NCI-H446 (cell line): Measurements from ENCODE around the gene MIB1.
"Not testable (repeated sequence)": the region's sequence is repeated elsewhere in the genome, so short reads cannot be mapped to it uniquely, and the experiment has no call there.

ENCODE experiments used
- DNase-seq, 2 experiments: peaks; one replicate each; lab custom pipeline; 2025; lab: John Stamatoyannopoulos, UW

The MIB1 gene

GRCh38 chr18:21740538-21741311, at the start of gene MIB1:
MIB1 (plus strand) TSS chr18:21740792; CDS start chr18:21741584, 792 bp downstream.
- DNase-seq = peak; percentile 92 to 97

- DNase-seq = no peak
These were observed 47.3 kb upstream of the MIB1 start for GRCh38 chr18:21693322-21693721.

DNA sequence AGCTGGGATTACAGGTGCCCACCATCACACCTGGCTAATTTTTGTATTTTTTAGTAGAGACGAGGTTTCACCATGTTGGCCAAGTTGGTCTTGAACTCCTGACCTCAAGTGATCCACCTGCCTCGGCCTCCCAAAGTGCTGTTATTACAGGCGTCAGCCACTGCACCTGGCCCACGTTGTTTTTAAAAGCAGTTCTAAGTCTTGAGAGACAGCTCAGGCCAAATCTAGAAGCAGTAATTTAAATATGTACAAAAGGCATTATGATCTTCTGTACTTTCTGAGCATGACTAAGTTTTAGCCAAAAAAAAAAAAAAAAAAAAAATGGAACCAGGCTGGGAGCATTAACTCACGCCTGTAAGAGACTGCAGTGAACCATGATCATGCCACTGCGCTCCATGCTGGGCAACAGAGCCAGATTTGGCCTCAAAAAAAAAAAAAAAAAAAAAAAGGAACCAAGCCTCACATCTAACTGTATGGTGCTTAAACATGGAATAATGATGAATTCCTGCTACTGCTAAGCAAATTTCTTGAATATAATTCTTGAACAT, 40.0 kb upstream of the MIB1 start:
- no peak for DNase-seq

DNA sequence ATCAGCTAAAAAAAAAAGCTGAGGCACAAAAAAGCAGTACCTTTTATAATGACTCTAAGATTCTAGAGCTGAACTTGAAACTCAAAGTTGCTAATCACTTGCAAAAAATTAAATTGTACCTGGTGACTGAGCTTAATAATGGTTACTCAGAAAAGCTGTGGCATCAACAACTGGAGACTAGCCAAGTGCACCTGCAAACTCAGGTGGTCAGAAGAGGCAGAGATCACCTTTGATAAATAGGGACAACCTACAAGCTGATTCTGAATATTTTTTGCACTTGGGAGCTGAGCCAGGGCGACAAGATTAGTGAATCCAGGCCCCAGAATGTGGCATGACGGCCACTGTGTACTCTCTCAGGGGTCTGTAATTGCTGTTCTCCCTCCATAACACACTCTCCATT, 39.0 kb upstream of the MIB1 start:
- DNase-seq = no peak

GRCh38 chr18:21702602-21703001, 38.0 kb upstream of the MIB1 start:
- DNase-seq = no peak

DNA sequence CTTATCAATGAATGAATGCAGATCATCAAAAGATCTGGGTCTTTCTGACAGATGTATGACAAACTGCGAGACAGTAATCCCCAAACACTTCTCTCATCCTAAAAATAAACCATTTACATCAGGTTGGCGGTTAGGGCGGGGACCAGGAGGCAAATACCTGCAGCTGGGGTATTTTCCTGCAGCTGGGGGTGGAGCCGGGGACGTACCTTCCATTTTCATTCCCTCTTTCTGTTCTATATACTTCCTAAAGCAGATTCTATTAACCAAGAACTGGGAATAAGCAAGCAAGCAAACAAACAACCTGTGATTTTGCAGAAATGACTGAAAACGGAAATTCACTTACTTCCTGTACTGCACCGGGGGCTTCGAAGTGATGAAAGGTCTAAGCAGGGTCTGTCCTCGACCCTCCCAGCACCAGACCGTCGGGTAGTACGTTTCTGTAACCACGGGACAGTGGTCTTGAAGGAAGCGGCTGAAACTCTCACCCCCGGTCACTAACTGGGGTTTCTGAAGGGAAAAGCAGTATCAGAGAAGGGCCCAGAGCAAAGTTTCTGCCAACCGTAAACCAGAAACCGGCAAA, 37.3 kb upstream of the MIB1 start:
- no peak for DNase-seq

DNA sequence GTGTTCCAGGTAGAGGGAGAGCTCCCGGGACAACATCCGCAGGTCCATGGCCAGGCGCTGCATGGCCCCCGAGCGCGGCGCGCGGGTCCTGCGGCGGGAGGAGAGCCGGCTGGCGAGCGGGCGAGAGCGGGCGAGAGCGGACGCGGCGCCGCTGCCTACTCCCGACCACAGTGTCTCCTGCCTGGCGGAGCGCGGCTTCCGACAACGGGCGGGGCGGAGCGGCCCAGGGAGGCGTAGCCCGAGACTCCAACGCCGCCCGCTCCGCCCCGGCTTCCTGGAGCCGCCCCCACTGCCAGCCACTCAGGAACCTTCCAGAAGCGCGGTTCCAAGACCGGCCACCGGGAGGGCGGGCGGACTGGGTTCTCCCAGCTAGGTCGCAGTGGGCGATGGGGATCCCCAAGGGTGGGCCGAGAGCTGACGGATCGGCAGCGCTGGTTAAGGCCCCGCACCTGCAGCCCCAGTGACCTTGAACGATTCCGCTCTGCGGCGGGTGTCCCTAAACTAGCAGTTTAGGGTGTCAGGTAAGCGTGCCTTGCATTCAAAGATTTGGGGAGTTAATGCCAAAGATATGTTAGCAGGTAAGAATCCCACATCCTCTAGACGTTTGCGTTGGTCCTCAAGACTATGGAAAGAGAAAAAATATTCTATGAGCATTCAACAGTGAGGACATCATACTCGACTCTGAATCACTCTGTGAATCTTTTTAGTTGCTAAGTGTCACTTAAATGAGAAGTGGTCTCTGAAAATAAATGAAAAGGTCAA, 35.8 kb upstream of the MIB1 start, which contains the start of gene ABHD3:
ABHD3 (minus strand) TSS at position 172 of the 762 bp plus-strand sequence; CDS start at position 63, 109 bp downstream.
- peak; percentile 80 to 89 for DNase-seq

DNA sequence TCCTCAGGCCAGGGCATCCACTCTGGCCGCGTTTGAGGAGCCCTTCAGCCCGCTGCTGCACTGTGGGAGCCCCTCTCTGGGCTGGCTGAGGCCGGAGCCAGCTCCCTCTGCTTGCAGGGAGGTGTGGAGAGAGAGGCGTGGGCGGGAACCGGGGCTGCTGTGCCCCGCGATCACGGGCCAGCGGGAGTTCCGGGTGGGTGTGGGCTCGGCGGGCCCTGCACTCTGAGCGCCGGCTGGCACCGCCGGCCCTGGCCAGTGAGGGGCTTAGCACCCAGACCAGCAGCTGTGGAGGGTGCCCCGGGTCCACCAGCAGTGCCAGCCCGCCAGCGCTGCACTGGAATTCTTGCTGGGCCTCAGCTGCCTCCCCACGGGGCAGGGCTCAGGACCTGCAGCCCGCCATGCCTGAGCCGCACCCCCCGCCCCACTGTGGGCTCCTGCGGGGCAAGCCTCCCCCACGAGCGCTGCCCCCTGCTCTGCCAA, 34.2 kb upstream of the MIB1 start:
- DNase-seq = no peak

DNA sequence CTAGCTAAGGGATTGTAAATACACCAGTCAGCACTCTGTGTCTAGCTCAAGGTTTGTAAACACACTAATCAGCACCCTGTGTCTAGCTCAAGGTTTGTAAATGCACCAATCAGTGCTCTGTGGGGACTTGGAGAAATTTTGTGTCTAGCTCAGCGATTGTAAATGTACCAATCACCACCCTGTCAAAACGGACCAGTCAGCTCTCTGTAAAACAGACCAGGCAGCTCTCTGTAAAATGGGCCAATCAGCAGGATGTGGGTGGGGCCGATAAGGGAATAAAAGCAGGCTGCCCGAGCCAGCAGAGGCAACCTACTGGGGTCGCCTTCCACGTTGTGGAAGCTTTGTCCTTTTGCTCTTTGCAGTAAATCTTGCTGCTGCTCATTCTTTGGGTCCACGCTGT, 33.5 kb upstream of the MIB1 start:
- DNase-seq = not testable (repeated sequence)

- DNase-seq = no peak
These were observed 26.1 kb upstream of the MIB1 start for GRCh38 chr18:21714474-21714873.

DNA sequence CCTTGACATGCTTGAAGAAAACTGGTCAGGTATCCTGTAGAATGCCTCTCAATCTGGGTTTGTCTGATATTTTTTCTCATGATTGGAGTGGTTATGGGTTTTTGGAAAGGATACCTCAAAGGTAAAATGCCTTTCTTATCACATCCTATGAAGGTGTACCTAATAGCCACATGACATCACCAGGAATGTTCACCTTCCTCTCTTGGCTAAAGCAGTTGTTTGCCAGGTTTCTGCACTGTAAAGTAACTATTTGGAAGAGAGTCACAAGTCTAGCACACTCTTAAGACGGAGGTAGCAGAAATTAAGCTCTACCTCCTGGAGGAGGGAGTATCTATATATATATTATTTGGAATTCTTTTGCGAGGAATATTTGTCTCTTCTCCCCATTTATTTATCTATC, 17.9 kb upstream of the MIB1 start:
- DNase-seq = no peak

DNA sequence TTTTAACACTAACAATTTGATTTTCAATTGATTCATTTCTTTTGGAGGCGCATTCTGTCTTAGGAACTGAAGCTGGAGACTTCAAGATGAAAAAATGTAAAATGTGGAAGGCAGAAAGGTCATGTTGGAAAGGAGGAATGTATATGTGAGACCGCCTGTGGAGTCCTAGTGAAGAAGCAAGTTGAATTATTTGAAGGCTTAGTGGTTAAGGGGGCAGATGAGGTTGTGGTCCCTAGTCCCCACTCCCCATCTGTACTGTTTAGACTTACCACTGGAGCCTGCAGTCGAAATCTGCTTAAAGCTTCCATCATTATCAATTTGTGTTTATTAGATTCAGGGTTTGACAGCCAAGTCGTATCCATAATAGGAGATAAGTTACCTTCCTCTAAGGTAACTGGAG, 15.4 kb upstream of the MIB1 start:
- no peak for DNase-seq

- DNase-seq = no peak
These were observed 12.9 kb upstream of the MIB1 start for GRCh38 chr18:21727702-21728101.

DNA sequence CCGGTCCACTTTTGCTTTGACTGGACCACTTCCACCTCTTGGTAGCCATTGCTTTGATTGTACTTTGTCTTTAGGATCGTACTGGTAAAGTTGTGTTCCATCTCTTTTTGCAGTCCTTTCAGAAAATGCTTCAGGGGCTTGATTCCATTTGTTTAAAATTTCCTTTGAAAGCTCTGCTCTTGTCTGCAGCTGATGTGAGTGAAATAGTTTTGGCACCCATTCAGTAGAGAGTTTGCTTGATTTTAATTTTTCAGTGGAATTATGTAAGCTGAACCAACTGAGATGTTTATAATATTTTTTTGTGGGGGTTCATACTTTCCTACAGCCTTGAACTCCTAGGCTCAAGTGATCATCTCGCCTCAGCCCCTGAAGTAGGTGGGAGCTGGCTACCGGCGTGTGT, 7.6 kb upstream of the MIB1 start:
- DNase-seq = no peak

- DNase-seq = no peak
These were observed 5.1 kb upstream of the MIB1 start for GRCh38 chr18:21735452-21736015.

DNA sequence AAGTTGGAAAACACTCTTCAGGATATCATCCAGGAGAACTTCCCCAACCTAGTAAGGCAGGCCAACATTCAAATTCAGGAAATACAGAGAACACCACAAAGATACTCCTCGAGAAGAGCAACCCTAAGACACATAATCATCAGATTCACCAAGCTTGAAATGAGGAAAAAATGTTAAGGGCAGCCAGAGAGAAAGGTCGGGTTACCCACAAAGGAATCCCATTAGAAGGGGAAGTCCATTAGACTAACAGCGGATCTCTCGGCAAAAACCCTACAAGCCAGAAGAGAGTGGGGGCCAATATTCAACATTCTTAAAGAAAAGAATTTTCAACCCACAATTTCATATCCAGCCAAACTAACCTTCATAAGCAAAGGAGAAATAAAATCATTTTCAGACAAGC, 3.7 kb upstream of the MIB1 start:
- not testable (repeated sequence) for DNase-seq

GRCh38 chr18:21739604-21740537, 721 bp upstream of the MIB1 start:
- no peak for DNase-seq

GRCh38 chr18:21741312-21741561, 645 bp downstream of the MIB1 start:
- DNase-seq = no peak

GRCh38 chr18:21741562-21742314, 1.1 kb downstream of the MIB1 start:
- no peak for DNase-seq

- DNase-seq = no peak
These were observed 1.7 kb downstream of the MIB1 start for GRCh38 chr18:21742315-21742687.
